Measurements from ENCODE around the gene FBXO47.

GRCh38 chr17:38919316-38920078 lies 47.7 kb downstream of the FBXO47 start:
- no peak for TF ChIP-seq CTCF (IDR thresholded peaks at IDR 0.05)
- no peak for TF ChIP-seq POLR2A (IDR thresholded peaks at IDR 0.05)
- TF ChIP-seq POLR2AphosphoS5 (IDR thresholded peaks at IDR 0.05), result no peak

Data from sigmoid colon (tissue), 4 donors.